ENCODE measurements around the gene LY9. TPM values are rescaled to one million over a fixed set of nuclear protein-coding genes. Genes with fewer than 3 reads are reported as not detected.

Gene LY9
- total RNA-seq, 2 donors from 2014 or later, result 0.33 to 1.6 TPM

DNA sequence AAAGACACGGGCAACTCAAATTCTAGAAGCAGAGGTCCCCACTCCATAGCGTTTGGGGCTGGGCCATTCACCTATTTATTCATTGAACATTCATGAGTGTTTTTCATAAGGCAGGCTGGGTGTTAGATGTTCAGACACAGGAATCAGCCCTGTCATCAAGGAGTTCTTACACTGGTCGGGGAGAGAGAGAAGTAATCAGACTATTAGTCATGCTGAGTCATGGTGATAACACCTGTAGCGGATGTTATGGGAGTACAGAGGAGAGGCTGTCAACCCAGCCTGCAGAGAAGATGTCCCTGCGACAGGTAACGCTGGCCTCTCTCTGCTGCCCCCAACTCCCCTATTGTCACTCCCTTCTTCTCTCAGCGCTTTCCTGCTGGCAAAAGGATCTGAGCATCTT is 17.2 kb downstream of the LY9 start:
- Histone ChIP-seq H3K4me1 (no peaks in the 10 kb centered on the region), H3K27ac (no peak overlapping the region), H3K9me3 (no peaks in the 10 kb centered on the region), H3K27me3 (no peaks in the 10 kb centered on the region), H3K36me3 (replicated peaks in 1 of 2; ENCODE audit: insufficient read depth in 1 of 2, low read depth in 2 of 2) (no peaks in the 10 kb centered on the region), H3K4me3 (no peak overlapping the region)
- intact Hi-C loops (cut with DNase I), result no loop called here
- TF ChIP-seq POLR2A (IDR thresholded peaks at IDR 0.05), result no peak
- TF ChIP-seq, protein P1, sequence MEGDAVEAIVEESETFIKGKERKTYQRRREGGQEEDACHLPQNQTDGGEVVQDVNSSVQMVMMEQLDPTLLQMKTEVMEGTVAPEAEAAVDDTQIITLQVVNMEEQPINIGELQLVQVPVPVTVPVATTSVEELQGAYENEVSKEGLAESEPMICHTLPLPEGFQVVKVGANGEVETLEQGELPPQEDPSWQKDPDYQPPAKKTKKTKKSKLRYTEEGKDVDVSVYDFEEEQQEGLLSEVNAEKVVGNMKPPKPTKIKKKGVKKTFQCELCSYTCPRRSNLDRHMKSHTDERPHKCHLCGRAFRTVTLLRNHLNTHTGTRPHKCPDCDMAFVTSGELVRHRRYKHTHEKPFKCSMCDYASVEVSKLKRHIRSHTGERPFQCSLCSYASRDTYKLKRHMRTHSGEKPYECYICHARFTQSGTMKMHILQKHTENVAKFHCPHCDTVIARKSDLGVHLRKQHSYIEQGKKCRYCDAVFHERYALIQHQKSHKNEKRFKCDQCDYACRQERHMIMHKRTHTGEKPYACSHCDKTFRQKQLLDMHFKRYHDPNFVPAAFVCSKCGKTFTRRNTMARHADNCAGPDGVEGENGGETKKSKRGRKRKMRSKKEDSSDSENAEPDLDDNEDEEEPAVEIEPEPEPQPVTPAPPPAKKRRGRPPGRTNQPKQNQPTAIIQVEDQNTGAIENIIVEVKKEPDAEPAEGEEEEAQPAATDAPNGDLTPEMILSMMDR (IDR thresholded peaks at IDR 0.05), result no peak
- ATAC-seq, result no peak
- no peak for DNase-seq
- WGBS, 2 donors, result 67 to 69% methylated on average over 7 of the region's 7 CpGs

DNA sequence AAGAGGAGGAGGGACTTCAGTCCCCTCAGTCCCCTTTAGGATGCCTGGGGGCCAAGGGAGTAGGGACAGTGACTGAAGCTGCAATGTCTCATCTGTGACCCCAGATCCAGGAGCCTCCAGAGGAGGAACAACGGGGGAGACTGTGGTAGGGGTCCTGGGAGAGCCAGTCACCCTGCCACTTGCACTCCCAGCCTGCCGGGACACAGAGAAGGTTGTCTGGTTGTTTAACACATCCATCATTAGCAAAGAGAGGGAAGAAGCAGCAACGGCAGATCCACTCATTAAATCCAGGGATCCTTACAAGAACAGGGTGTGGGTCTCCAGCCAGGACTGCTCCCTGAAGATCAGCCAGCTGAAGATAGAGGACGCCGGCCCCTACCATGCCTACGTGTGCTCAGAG is 18.3 kb downstream of the LY9 start:
- DNase-seq (no peak), ATAC-seq (no peak)
- Histone ChIP-seq H3K27me3 (no peaks in the 10 kb centered on the region), H3K4me1 (no peaks in the 10 kb centered on the region), H3K4me3 (no peak overlapping the region), H3K9me3 (no peaks in the 10 kb centered on the region), H3K27ac (no peak overlapping the region), H3K36me3 (replicated peaks in 1 of 2; ENCODE audit: insufficient read depth in 1 of 2, low read depth in 2 of 2) (no peaks in the 10 kb centered on the region)
- WGBS, 2 donors, result 75 to 82% methylated on average over 5 to 6 of the region's 6 CpGs
- TF ChIP-seq, protein P1 (IDR thresholded peaks at IDR 0.05), result no peak
- TF ChIP-seq POLR2A (IDR thresholded peaks at IDR 0.05), result no peak
- intact Hi-C loops (cut with DNase I), result no loop called here

- no peaks in the 10 kb centered on the region for H3K9me3 ChIP-seq
- no peaks in the 10 kb centered on the region for H3K36me3 ChIP-seq (replicated peaks in 1 of 2; ENCODE audit: insufficient read depth in 1 of 2, low read depth in 2 of 2)
- WGBS, 2 donors, result 92 to 93% methylated on average over 8 of the region's 8 CpGs
- ATAC-seq (no peak), DNase-seq (no peak)
- no peak overlapping the region for H3K4me3 ChIP-seq
- H3K27me3 ChIP-seq, result no peaks in the 10 kb centered on the region
- intact Hi-C loops (cut with DNase I), result no loop called here
- no peaks in the 10 kb centered on the region for H3K4me1 ChIP-seq
- no peak overlapping the region for H3K27ac ChIP-seq
- no peak for TF ChIP-seq POLR2A (IDR thresholded peaks at IDR 0.05)
- TF ChIP-seq, protein P1 (IDR thresholded peaks at IDR 0.05), result no peak
Observed at GRCh38 chr1:160814856-160815255, 18.9 kb downstream of the LY9 start.

- TF ChIP-seq POLR2A (IDR thresholded peaks at IDR 0.05), result no peak
- TF ChIP-seq, protein P1 (IDR thresholded peaks at IDR 0.05), result no peak
- Histone ChIP-seq H3K27me3 (no peaks in the 10 kb centered on the region), H3K36me3 (replicated peaks in 1 of 2; ENCODE audit: insufficient read depth in 1 of 2, low read depth in 2 of 2) (no peaks in the 10 kb centered on the region), H3K27ac (no peak overlapping the region), H3K4me3 (no peak overlapping the region), H3K9me3 (no peaks in the 10 kb centered on the region), H3K4me1 (no peaks in the 10 kb centered on the region)
- DNase-seq, result no peak
- intact Hi-C loops (cut with DNase I), result no loop called here
- 57 to 71% methylated on average over 8 to 9 of the region's 9 CpGs for WGBS, 2 donors
- no peak for ATAC-seq
Observed at GRCh38 chr1:160818207-160818937, 22.4 kb downstream of the LY9 start.

GRCh38 chr1:160819186-160819585 is 23.2 kb downstream of the LY9 start:
- H3K36me3 ChIP-seq (replicated peaks in 1 of 2; ENCODE audit: insufficient read depth in 1 of 2, low read depth in 2 of 2), result no peaks in the 10 kb centered on the region
- intact Hi-C loops (cut with DNase I), result no loop called here
- WGBS, 2 donors, result 53 to 66% methylated on average over 3 of the region's 3 CpGs
- no peak overlapping the region for H3K4me3 ChIP-seq
- H3K4me1 ChIP-seq, result no peaks in the 10 kb centered on the region
- no peak for ATAC-seq
- no peaks in the 10 kb centered on the region for H3K27me3 ChIP-seq
- H3K9me3 ChIP-seq, result no peaks in the 10 kb centered on the region
- no peak for DNase-seq
- no peak overlapping the region for H3K27ac ChIP-seq
- TF ChIP-seq POLR2A (IDR thresholded peaks at IDR 0.05), result no peak
- TF ChIP-seq, protein P1 (IDR thresholded peaks at IDR 0.05), result no peak
